Cardiac muscle cell (in vitro differentiated cells and primary cell): ENCODE data around the gene SHROOM3. TPM values are rescaled to one million over a fixed set of nuclear protein-coding genes. Genes with fewer than 3 reads are reported as not detected.

Source experiments
- DNase-seq, 2 donors: peaks; one replicate each; pipeline versions ENCODE4 v3.0.0 to v3.0.0-alpha.2; 2010 to 2017; ENCODE audit warnings: low read depth in 1 of 2, low spot score in 1 of 2
- H3K27ac ChIP-seq: fragments of 200-600 bp; sonication (generic); 2 replicates; pipeline ENCODE4 v1.5.1; 2016
- H3K27me3 ChIP-seq: fragments of 200-600 bp; sonication (generic); 2 replicates; pipeline ENCODE4 v1.6.0; 2016; ENCODE audit warnings: control low read depth
- H3K36me3 ChIP-seq: fragments of 200-600 bp; sonication (generic); 2 replicates; pipeline ENCODE4 v1.5.1; 2016; ENCODE audit warnings: control low read depth
- H3K4me1 ChIP-seq: fragments of 200-600 bp; sonication (generic); 2 replicates; pipeline ENCODE4 v1.8.1; 2017; ENCODE audit warnings: low read depth, mild to moderate bottlenecking, mixed run types
- H3K4me3 ChIP-seq: fragments of 200-600 bp; sonication (generic); 2 replicates; pipeline ENCODE4 v1.5.1; 2016; ENCODE audit warnings: mild to moderate bottlenecking
- H3K9me3 ChIP-seq: fragments of 200-600 bp; sonication (generic); 2 replicates; pipeline ENCODE4 v1.5.1; 2017; ENCODE audit warnings: low read depth, mild to moderate bottlenecking, control low read depth
- polyA plus RNA-seq: library from polyadenylated mRNA; unstranded; fragments of >200 nt; fragmentation: Nextera tagmentation; extraction: Ambion mirVana; gene quantifications from 2 replicates; pipeline ENCODE4 v1.2.1, GENCODE V29; 2016
- total RNA-seq: library from RNA; depleted of rRNA; stranded (reverse); fragments of >200 nt; gene quantifications from 2 replicates; pipeline ENCODE4 v1.2.3, GENCODE V29; 2016
- TF ChIP-seq, protein P1 (sequence below): IDR thresholded peaks from 2 replicates; pipeline ENCODE4 v1.5.1; 2012; ENCODE audit warnings: low read depth, mild to moderate bottlenecking, low read length

Gene SHROOM3
- total and polyA plus RNA-seq, 2 experiments from 2014 or later: 13.7 to 47.7 TPM

DNA sequence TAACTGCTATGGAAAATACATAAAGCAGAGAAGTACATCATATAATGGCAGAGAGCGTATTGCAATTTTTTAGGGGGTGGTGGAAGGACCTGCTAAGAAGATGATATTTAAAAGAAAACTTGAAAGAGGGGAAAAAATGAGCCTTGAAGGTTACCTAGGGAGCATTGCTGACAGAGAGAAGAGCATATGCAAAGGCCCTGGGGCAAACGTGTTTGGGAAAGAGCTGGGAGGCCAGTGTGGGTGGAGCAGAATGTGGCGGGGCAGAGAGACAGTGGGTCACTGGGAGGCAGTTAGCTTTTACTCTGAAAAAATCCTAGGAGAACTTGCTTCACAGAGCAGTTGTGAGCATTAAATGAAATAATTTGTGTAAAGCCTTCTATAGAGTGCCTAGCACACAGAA, 157.0 kb downstream of the SHROOM3 start:
- Histone ChIP-seq H3K27me3 (no peaks in the 10 kb centered on the region), H3K4me1 (peaks cover 32% of the 10 kb centered on the region), H3K36me3 (no peaks in the 10 kb centered on the region), H3K27ac (no peak overlapping the region), H3K9me3 (no peaks in the 10 kb centered on the region), H3K4me3 (no peak overlapping the region)
- no peak for DNase-seq
- TF ChIP-seq, protein P1, sequence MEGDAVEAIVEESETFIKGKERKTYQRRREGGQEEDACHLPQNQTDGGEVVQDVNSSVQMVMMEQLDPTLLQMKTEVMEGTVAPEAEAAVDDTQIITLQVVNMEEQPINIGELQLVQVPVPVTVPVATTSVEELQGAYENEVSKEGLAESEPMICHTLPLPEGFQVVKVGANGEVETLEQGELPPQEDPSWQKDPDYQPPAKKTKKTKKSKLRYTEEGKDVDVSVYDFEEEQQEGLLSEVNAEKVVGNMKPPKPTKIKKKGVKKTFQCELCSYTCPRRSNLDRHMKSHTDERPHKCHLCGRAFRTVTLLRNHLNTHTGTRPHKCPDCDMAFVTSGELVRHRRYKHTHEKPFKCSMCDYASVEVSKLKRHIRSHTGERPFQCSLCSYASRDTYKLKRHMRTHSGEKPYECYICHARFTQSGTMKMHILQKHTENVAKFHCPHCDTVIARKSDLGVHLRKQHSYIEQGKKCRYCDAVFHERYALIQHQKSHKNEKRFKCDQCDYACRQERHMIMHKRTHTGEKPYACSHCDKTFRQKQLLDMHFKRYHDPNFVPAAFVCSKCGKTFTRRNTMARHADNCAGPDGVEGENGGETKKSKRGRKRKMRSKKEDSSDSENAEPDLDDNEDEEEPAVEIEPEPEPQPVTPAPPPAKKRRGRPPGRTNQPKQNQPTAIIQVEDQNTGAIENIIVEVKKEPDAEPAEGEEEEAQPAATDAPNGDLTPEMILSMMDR: no peak

DNA sequence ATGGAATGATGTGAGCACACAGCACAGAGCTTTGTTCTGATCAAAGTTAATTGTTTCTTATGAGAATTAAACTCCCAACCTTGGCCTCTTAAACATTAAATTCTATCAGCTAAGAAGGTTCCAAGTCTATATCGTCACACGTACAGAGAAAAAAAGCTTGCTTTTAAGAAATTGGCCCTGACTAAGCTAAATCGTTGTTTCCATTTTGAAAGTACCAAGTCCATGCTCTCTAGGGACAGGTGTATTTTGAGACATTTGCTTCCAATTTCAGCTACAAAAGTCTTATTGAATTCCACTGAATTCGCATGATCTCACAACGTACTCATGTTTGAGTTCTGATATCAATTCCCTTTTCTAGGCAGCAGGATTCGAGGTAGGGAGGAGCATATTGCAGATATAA, 157.4 kb downstream of the SHROOM3 start:
- Histone ChIP-seq H3K9me3 (no peaks in the 10 kb centered on the region), H3K36me3 (no peaks in the 10 kb centered on the region), H3K4me1 (peaks cover 32% of the 10 kb centered on the region), H3K27ac (no peak overlapping the region), H3K4me3 (no peak overlapping the region), H3K27me3 (no peaks in the 10 kb centered on the region)
- no peak for DNase-seq
- TF ChIP-seq, protein P1: no peak

DNA sequence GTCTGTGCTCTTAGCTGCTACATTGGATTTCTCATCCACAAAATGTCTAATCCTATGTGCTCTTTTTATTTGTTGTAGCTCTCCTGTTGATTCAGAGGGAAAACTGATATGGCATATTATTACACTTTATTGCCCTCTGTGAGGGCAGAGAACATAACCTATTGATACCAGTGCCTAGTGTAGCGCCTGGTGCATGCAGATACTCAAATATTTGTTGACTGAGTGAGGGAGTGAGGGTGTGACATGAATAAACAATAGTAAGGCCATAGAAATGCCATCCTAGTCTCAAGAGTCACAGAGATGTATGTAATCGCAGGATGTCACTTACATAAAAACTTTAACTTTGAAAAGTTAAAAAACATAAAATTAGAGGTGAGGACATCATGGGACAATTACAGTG, 159.1 kb downstream of the SHROOM3 start:
- TF ChIP-seq, protein P1: no peak
- no peak overlapping the region for H3K4me3 ChIP-seq

DNA sequence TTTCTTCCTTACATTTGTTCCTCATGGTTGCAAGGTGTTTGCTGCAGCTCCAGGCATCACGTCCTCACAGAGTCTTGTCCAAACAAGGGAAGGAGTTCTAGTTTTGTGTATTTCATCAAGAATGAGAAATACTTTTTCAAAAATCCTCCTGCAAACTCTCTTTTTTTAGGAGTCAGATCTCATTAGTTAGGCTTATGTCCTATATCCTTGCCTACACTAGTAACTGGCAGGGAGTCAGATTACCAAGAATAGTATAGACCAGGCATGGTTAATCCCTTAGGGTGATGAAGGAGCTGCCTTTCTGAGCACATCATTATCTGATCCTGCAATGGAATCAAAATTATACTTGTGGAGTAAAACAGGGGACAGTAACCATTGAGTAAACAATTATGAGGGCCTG, 160.4 kb downstream of the SHROOM3 start:
- Histone ChIP-seq H3K9me3 (no peaks in the 10 kb centered on the region), H3K36me3 (no peaks in the 10 kb centered on the region), H3K27me3 (no peaks in the 10 kb centered on the region), H3K27ac (no peak overlapping the region), H3K4me3 (no peak overlapping the region), H3K4me1 (peaks cover 12% of the 10 kb centered on the region)
- TF ChIP-seq, protein P1: no peak
- DNase-seq: no peak

More for the DNA sequence above, 159.1 kb downstream of the SHROOM3 start:
- Histone ChIP-seq H3K4me1 (peaks cover 23% of the 10 kb centered on the region), H3K27me3 (no peaks in the 10 kb centered on the region), H3K36me3 (no peaks in the 10 kb centered on the region), H3K27ac (no peak overlapping the region), H3K9me3 (no peaks in the 10 kb centered on the region)
- DNase-seq: no peak

DNA sequence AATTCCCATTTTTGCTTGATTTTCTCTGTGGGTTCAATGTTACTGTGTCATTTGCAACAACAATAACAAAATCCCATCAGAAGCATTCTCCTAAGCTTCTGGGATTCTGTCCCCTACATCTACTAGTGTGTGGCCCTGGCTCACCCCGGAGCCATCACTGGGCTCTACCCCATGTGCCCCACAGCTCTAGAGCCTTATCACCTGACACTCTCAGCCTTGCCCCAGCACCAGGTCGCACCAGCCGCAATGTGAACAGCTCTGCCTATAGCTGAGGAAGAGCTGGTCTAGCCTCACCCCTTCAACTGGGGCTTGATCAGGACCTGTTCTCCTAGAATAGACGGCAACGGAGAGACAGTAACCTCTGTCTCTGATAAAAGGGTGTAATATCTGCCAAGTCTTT, 161.7 kb downstream of the SHROOM3 start:
- no peak for DNase-seq
- no peak overlapping the region for H3K27ac ChIP-seq
- H3K27me3 ChIP-seq: no peaks in the 10 kb centered on the region
- H3K9me3 ChIP-seq: no peaks in the 10 kb centered on the region
- H3K4me1 ChIP-seq: peaks cover under 1% of the 10 kb centered on the region
- no peak overlapping the region for H3K4me3 ChIP-seq
- H3K36me3 ChIP-seq: no peaks in the 10 kb centered on the region
- TF ChIP-seq, protein P1: no peak

DNA sequence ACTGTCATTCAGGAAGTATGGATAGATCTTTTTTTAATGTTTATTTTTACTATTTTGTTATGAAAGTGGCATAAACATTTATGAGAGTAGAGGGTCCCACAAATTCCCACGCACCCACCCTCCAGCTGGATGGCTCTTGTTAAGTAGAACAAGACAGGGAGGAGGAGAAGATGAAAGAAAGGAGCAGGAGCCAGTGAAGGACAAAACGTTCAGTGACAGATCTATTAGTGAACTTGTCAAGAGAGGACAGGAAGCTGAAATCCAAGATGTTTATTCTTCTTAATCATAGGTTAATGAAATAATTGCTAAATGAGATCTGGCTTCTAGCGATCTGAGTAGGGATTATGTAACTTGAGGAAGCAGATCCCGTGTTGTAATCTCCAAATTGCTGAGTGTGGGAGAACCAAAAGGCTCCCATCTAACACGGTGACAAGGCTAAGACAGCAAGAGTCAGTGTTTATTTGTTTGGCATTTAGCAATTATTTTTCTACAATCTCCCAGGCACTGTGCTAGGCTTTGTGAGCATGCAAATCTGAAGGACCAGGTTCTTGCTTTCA, 162.5 kb downstream of the SHROOM3 start:
- no peaks in the 10 kb centered on the region for H3K36me3 ChIP-seq
- H3K4me3 ChIP-seq: no peak overlapping the region
- no peaks in the 10 kb centered on the region for H3K9me3 ChIP-seq
- no peak overlapping the region for H3K27ac ChIP-seq
- no peaks in the 10 kb centered on the region for H3K27me3 ChIP-seq
- peaks cover 5% of the 10 kb centered on the region for H3K4me1 ChIP-seq
- TF ChIP-seq, protein P1: no peak
- no peak for DNase-seq
